CD4-positive, alpha-beta T cell (primary cell): ENCODE results near the gene ZHX3. TPM values are rescaled to one million over a fixed set of nuclear protein-coding genes. Genes with fewer than 3 reads are reported as not detected.
A peak's percentile ranks its signal among the peaks of the same experiment; 100 is the strongest.

Experiments used
- ATAC-seq: fragments of 200-7000 bp; cut with Tn5 transposase; one replicate; pipeline ENCODE4 v1.10.0; 2022; ENCODE audit warnings: mild to moderate bottlenecking; ENCODE audit not compliant: poor library complexity
- CTCF ChIA-PET: fragments of 350-600 bp; sonication (Branson Sonifier 250); formaldehyde crosslinking; loops from one replicate; lab custom pipeline; 2021; ENCODE audit warnings: antibody characterized with exemption, inconsistent platforms; lab: Charles Lee
- POLR2A ChIA-PET: fragments of 350-600 bp; sonication (Branson Sonifier 250); formaldehyde crosslinking; loops from one replicate; lab custom pipeline; 2021; ENCODE audit warnings: antibody characterized with exemption, inconsistent platforms; lab: Charles Lee
- DNase-seq, 14 experiments: peaks; one replicate each; pipeline ENCODE4 v3.0.0-alpha.2; 2013 to 2020; ENCODE audit warnings: mixed read lengths in 2 of 14
- H3K27ac ChIP-seq, 2 donors: one replicate each; pipeline versions ENCODE4 v1.5.1 to v1.7.0; 2013; ENCODE audit warnings: low read length in 2 of 2, low read depth in 1 of 2, mild to moderate bottlenecking in 1 of 2
- H3K27me3 ChIP-seq, 2 experiments: 1 replicate in 1 of 2; 2 replicates in 1 of 2; pipeline versions ENCODE4 v1.6.1 to v1.7.0; 2013; ENCODE audit warnings: low read length in 2 of 2, control low read depth in 1 of 2, mild to moderate bottlenecking in 1 of 2, moderate library complexity in 1 of 2; ENCODE audit not compliant: insufficient read depth in 2 of 2, control insufficient read depth in 1 of 2
- H3K36me3 ChIP-seq: one replicate; pipeline ENCODE4 v1.6.1; 2013; ENCODE audit warnings: low read length, control low read depth; ENCODE audit not compliant: insufficient read depth
- H3K4me1 ChIP-seq: one replicate; pipeline ENCODE4 v1.6.1; 2013; ENCODE audit warnings: low read length, control low read depth; ENCODE audit not compliant: insufficient read depth
- H3K4me3 ChIP-seq: one replicate; pipeline ENCODE4 v1.5.1; 2013; ENCODE audit warnings: mild to moderate bottlenecking, low read length, moderate library complexity
- H3K9me3 ChIP-seq, 2 experiments: 1 replicate in 1 of 2; 2 replicates in 1 of 2; pipeline versions ENCODE4 v1.6.1 to v1.7.0; 2013; ENCODE audit warnings: low read length in 2 of 2, mild to moderate bottlenecking in 2 of 2, control low read depth in 1 of 2, moderate library complexity in 1 of 2; ENCODE audit not compliant: control insufficient read depth in 1 of 2, insufficient read depth in 1 of 2
- H3K27ac Mint-ChIP-seq: one replicate; pipeline ENCODE4 v1.8.0; 2020; ENCODE audit warnings: mixed read lengths
- H3K27me3 Mint-ChIP-seq: one replicate; pipeline ENCODE4 v1.8.0; 2021; ENCODE audit warnings: mixed read lengths
- H3K36me3 Mint-ChIP-seq: one replicate; pipeline ENCODE4 v1.8.0; 2021; ENCODE audit warnings: low read depth, mixed read lengths
- H3K4me1 Mint-ChIP-seq: one replicate; pipeline ENCODE4 v1.8.0; 2021; ENCODE audit warnings: low read depth, mixed read lengths
- H3K4me3 Mint-ChIP-seq: one replicate; pipeline ENCODE4 v1.8.0; 2020; ENCODE audit warnings: mild to moderate bottlenecking, mixed read lengths
- H3K9me3 Mint-ChIP-seq: one replicate; pipeline ENCODE4 v1.8.0; 2020; ENCODE audit warnings: mixed read lengths
- CTCF ChIP-seq: fragments of 200-600 bp; IDR thresholded peaks from one replicate; pipeline ENCODE4 v1.8.0; 2022; ENCODE audit warnings: antibody characterized with exemption, mild to moderate bottlenecking
- intact Hi-C, 2 experiments: fragments of 100-400 bp; cut with DNase I in 1 of 2; cut with micrococcal nuclease in 1 of 2; formaldehyde crosslinking; loops; one replicate each; pipeline versions ENCODE4 v1.15.1 to v1.9.0; 2023 to 2025; cut with DNase I, micrococcal nuclease
- total RNA-seq, 174 experiments: library from RNA in 2 of 174; stranded (reverse) in 2 of 174; gene quantifications; one replicate each; pipeline ENCODE4 v1.2.3 and lab custom pipeline; 2021 to 2026

The ZHX3 gene
- total RNA-seq, 2 experiments from 2014 or later: 6.6 to 7.6 TPM

GRCh38 chr20:41154436-41155176, 162.9 kb downstream of the ZHX3 start:
- Mint-ChIP-seq H3K9me3 (no peaks in the 10 kb centered on the region), H3K27me3 (no peaks in the 10 kb centered on the region), H3K4me1 (peaks cover 95% of the 10 kb centered on the region), H3K4me3 (peak overlapping the region; percentile 78), H3K27ac (peak overlapping the region; percentile 96), H3K36me3 (peaks cover 37% of the 10 kb centered on the region)
- peaks cover 100% of the 10 kb centered on the region for H3K4me1 ChIP-seq
- H3K27me3 ChIP-seq: no peaks in the 10 kb centered on the region
- ChIA-PET POLR2A (interaction anchor here (3.7 to 7.4 kb wide), 2 partner anchors 14 to 15 kb away, joined by 22 to 403 read pairs; partner anchors contain the start of gene PLCG1), CTCF (interaction anchor here (1.8 to 7.2 kb wide), 2 partner anchors 11 to 18 kb away, joined by 10 to 66 read pairs; partner anchors contain the start of gene PLCG1)
- ATAC-seq (no peak), DNase-seq (peak in 1 of 14 experiments; percentile 33)
- intact Hi-C loops: loop anchor here in 1 of 2 experiments (5.0 kb wide), 2 partner anchors 127 to 163 kb away; partner anchors contain the start of genes TOP1 and ZHX3
- no peak overlapping the region for H3K4me3 ChIP-seq
- H3K27ac ChIP-seq: peak overlapping the region; percentile 78 to 82
- peaks cover 22% of the 10 kb centered on the region for H3K36me3 ChIP-seq
- no peak for TF ChIP-seq CTCF
- H3K9me3 ChIP-seq: no peaks in the 10 kb centered on the region

GRCh38 chr20:41152108-41152757, 165.3 kb downstream of the ZHX3 start:
- Histone ChIP-seq H3K27ac (peak overlapping the region; percentile 56 to 77), H3K36me3 (peaks cover 14% of the 10 kb centered on the region), H3K4me1 (peaks cover 100% of the 10 kb centered on the region), H3K27me3 (no peaks in the 10 kb centered on the region), H3K9me3 (no peaks in the 10 kb centered on the region), H3K4me3 (no peak overlapping the region)
- Mint-ChIP-seq H3K4me1 (peaks cover 93% of the 10 kb centered on the region), H3K4me3 (peak overlapping the region; percentile 26), H3K36me3 (peaks cover 29% of the 10 kb centered on the region), H3K9me3 (no peaks in the 10 kb centered on the region), H3K27me3 (no peaks in the 10 kb centered on the region), H3K27ac (peak overlapping the region; percentile 96)
- ATAC-seq (no peak), DNase-seq (no peak)
- CTCF ChIA-PET: interaction anchor here (0.7 to 2.5 kb wide), 4 partner anchors 9 to 17 kb away, joined by 3 to 9 read pairs (median 5); no protein-coding TSS in a partner anchor
- POLR2A ChIA-PET: interaction anchor here (5.4 kb wide), 1 partner anchor 12 kb away, joined by 99 read pairs; the partner anchor contains the start of gene PLCG1
- TF ChIP-seq CTCF: no peak
- intact Hi-C loops: no loop called here

GRCh38 chr20:41151134-41151869, 166.2 kb downstream of the ZHX3 start:
- ATAC-seq: no peak
- intact Hi-C loops: no loop called here
- peak overlapping the region; percentile 96 for H3K27ac Mint-ChIP-seq
- no peak for DNase-seq
- CTCF ChIA-PET: interaction anchor here (1.0 to 2.5 kb wide), 6 partner anchors 8 to 81 kb away, joined by 3 to 9 read pairs (median 4); no protein-coding TSS in a partner anchor
- no peak for TF ChIP-seq CTCF
- peaks cover 24% of the 10 kb centered on the region for H3K36me3 Mint-ChIP-seq
- POLR2A ChIA-PET: interaction anchor here (0.6 to 5.4 kb wide), 2 partner anchors 11 to 542 kb away, joined by 3 to 99 read pairs; partner anchors contain the start of gene PLCG1
- no peak overlapping the region for H3K4me3 ChIP-seq
- no peaks in the 10 kb centered on the region for H3K9me3 ChIP-seq
- peaks cover 15% of the 10 kb centered on the region for H3K36me3 ChIP-seq
- no peaks in the 10 kb centered on the region for H3K27me3 Mint-ChIP-seq
- peaks cover 100% of the 10 kb centered on the region for H3K4me1 ChIP-seq
- peaks cover 93% of the 10 kb centered on the region for H3K4me1 Mint-ChIP-seq
- H3K9me3 Mint-ChIP-seq: no peaks in the 10 kb centered on the region
- peak overlapping the region; percentile 56 to 77 for H3K27ac ChIP-seq
- H3K4me3 Mint-ChIP-seq: peak overlapping the region; percentile 74
- H3K27me3 ChIP-seq: no peaks in the 10 kb centered on the region
